ENCODE data around the gene BIRC6.

BIRC6 gene

GRCh38 chr2:32514946-32515345, 158.1 kb downstream of the BIRC6 start:
- ATAC-seq = no peak
- TF ChIP-seq CSDC2 (CRISPR knock-in tag; IDR thresholded peaks at IDR 0.05) (no peak), TOX (CRISPR knock-in tag; IDR thresholded peaks at IDR 0.05; ENCODE audit: borderline replicate concordance) (no peak)

- TF ChIP-seq PATZ1 (CRISPR knock-in tag; IDR thresholded peaks at IDR 0.05; ENCODE audit: borderline replicate concordance) = no peak
- ATAC-seq = no peak
Measured at GRCh38 chr2:32516567-32516966, 159.7 kb downstream of the BIRC6 start.

GRCh38 chr2:32522770-32523169, 165.9 kb downstream of the BIRC6 start:
- no peak for TF ChIP-seq ZC3H10 (CRISPR knock-in tag; IDR thresholded peaks at IDR 0.05)
- TF ChIP-seq TCF4 (CRISPR knock-in tag; IDR thresholded peaks at IDR 0.05; ENCODE audit: borderline replicate concordance) = no peak
- no peak for TF ChIP-seq RARB (CRISPR knock-in tag; IDR thresholded peaks at IDR 0.05)
- TF ChIP-seq ARNTL (CRISPR knock-in tag; IDR thresholded peaks at IDR 0.05; ENCODE audit: borderline replicate concordance, low read depth) = no peak
- TF ChIP-seq PPARA (CRISPR knock-in tag; IDR thresholded peaks at IDR 0.05; ENCODE audit: borderline replicate concordance) = no peak
- TF ChIP-seq ISL1 (CRISPR knock-in tag; IDR thresholded peaks at IDR 0.05) = no peak
- TF ChIP-seq CSDC2 (CRISPR knock-in tag; IDR thresholded peaks at IDR 0.05) = no peak
- TF ChIP-seq ZNF70 (CRISPR knock-in tag; IDR thresholded peaks at IDR 0.05) = no peak
- TF ChIP-seq TOX (CRISPR knock-in tag; IDR thresholded peaks at IDR 0.05; ENCODE audit: borderline replicate concordance) = no peak
- no peak for TF ChIP-seq TSHZ2 (CRISPR knock-in tag; IDR thresholded peaks at IDR 0.05)
- no peak for TF ChIP-seq CSRNP3 (CRISPR knock-in tag; IDR thresholded peaks at IDR 0.05)
- no peak for TF ChIP-seq OSR1 (CRISPR knock-in tag; IDR thresholded peaks at IDR 0.05)
- no peak for TF ChIP-seq SNAI2 (CRISPR knock-in tag; IDR thresholded peaks at IDR 0.05)
- no peak for TF ChIP-seq PATZ1 (CRISPR knock-in tag; IDR thresholded peaks at IDR 0.05; ENCODE audit: borderline replicate concordance)
- TF ChIP-seq POU6F1 (CRISPR knock-in tag; IDR thresholded peaks at IDR 0.05; ENCODE audit: borderline replicate concordance, low read depth) = no peak
- TF ChIP-seq GLIS3 (CRISPR knock-in tag; IDR thresholded peaks at IDR 0.05) = no peak
- no peak for TF ChIP-seq ZNF565 (CRISPR knock-in tag; conservative IDR thresholded peaks at IDR 0.05; ENCODE audit: low read depth)
- TF ChIP-seq ZNF8 (CRISPR knock-in tag; IDR thresholded peaks at IDR 0.05) = no peak
- no peak for TF ChIP-seq CREB5 (CRISPR knock-in tag; IDR thresholded peaks at IDR 0.05; ENCODE audit: low read depth)
- peak; percentile 55 for ATAC-seq

All from SK-N-SH treated with all-trans-retinoic acid at 6 μM for 48 hours (cell line).